GM18861 (cell line): ENCODE data around the gene MYOZ1.
"Not testable (repeated sequence)": the region's sequence is repeated elsewhere in the genome, so short reads cannot be mapped to it uniquely, and the experiment has no call there.

Source experiments
- ATAC-seq: cut with Tn5 transposase; IDR thresholded peaks from one replicate; pipeline ENCODE4 v1.9.1; 2021; ENCODE audit not compliant: unreplicated experiment

Gene MYOZ1

GRCh38 chr10:73647875-73648651 lies 6.8 kb upstream of the MYOZ1 start:
- no peak for ATAC-seq

- no peak for ATAC-seq
Measured at GRCh38 chr10:73647211-73647874, 6.1 kb upstream of the MYOZ1 start.

DNA sequence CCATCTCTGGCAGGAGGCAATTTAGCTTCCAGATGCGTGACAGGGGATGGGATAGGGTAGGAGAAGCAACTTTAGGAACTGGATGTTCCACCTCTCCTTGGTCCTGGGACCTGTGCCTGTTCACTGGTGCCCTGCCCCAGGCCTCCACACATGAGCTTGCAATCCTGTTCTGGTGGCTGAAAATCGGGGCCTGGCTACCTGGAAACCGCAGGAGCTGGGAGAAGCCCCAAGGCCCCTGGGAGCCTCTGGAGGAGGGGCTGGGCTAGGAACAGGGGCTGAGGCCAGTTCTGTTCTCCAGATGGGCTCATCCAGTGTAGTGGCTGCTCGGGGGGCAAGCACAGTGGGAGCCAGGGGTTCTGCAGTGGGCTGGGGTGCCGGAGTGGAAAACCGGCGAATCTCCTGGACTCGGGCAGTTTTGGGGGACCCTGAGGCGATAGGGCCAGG lies 5.3 kb upstream of the MYOZ1 start:
- ATAC-seq = no peak

DNA sequence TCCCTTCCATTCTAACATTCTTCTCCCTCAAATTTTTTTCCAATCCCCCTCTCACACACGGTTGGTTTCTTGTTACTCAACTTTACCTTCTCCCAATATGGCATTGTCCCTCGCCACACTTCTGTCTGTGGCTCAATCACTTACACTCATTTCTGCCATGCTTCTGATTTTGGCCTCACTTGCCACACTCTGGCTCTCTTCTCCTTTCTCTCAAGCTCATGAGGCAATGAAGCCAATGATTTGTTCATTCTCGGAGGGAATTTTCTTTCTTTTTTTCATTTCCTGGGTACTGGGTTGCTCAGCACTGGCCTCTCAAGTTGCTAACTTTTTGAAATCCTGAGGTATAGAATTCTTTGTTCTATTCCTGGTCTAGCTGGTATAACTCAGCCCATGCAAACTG lies 4.0 kb upstream of the MYOZ1 start:
- ATAC-seq = no peak

DNA sequence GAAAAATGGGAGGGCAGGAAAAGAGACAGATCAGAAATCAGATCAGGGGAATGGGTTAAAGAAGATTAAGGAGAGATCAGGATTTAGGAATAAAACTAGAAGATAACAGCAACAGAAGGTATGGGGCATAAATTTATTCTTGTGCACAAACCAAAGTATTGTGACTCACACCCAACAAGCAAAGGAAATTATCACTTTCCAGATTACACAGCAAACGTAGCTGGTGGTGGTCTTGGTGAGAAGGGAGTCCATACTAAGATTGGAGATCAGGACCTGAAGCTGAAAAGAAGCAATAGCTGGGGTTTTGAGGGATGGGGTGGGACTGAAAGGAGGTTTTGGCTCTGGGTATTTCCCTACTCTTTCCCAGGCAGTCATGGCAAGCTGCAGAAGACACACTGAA lies 3.5 kb upstream of the MYOZ1 start:
- no peak for ATAC-seq

GRCh38 chr10:73644015-73644743 lies 2.9 kb upstream of the MYOZ1 start:
- no peak for ATAC-seq

GRCh38 chr10:73643362-73643761 lies 2.1 kb upstream of the MYOZ1 start:
- ATAC-seq = no peak

DNA sequence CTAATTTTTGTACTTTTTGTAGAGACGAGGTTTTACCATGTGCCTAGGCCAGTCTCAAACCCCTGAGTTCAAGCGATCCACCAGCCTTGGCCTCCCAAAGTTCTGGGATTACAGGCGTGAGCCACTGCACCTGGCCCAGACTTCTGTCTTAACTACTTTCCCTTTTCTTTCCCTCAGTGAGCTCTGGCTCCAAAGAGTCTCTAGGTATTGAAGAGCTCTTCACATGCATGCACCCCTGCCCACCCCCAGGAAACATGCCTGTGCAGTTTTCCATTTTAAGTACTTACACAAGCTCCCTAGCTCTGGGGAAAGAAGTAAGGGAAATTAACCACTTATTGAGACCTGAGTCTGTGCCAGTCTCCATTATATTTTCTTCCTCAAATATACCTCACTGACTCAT lies 2.0 kb downstream of the MYOZ1 start:
- ATAC-seq = no peak

- no peak for ATAC-seq
Measured at GRCh38 chr10:73635781-73636180, 5.5 kb downstream of the MYOZ1 start.

GRCh38 chr10:73634421-73634820 lies 6.9 kb downstream of the MYOZ1 start:
- no peak for ATAC-seq

GRCh38 chr10:73629165-73629564 lies 12.1 kb downstream of the MYOZ1 start:
- no peak for ATAC-seq

- no peak for ATAC-seq
Measured at GRCh38 chr10:73628405-73628804, 12.9 kb downstream of the MYOZ1 start.

DNA sequence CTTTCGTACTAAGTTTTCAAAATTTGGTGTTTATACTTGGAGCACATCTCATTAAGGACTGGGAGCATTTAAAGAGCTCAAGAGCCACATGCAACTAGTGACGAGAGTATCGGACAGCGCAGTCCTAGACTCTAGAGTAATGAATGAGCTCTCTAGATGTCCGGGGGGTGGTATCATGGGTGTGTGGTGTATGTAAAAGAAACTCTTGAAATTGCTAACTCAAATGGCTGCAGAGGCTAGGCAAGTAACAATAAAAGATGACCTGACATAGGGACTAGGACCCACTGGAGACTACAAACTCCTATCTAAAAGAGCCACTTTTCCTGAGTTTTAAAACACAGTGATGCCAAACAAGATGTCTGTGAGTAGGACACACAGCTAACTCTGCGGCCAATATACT lies 14.0 kb downstream of the MYOZ1 start:
- ATAC-seq = no peak

DNA sequence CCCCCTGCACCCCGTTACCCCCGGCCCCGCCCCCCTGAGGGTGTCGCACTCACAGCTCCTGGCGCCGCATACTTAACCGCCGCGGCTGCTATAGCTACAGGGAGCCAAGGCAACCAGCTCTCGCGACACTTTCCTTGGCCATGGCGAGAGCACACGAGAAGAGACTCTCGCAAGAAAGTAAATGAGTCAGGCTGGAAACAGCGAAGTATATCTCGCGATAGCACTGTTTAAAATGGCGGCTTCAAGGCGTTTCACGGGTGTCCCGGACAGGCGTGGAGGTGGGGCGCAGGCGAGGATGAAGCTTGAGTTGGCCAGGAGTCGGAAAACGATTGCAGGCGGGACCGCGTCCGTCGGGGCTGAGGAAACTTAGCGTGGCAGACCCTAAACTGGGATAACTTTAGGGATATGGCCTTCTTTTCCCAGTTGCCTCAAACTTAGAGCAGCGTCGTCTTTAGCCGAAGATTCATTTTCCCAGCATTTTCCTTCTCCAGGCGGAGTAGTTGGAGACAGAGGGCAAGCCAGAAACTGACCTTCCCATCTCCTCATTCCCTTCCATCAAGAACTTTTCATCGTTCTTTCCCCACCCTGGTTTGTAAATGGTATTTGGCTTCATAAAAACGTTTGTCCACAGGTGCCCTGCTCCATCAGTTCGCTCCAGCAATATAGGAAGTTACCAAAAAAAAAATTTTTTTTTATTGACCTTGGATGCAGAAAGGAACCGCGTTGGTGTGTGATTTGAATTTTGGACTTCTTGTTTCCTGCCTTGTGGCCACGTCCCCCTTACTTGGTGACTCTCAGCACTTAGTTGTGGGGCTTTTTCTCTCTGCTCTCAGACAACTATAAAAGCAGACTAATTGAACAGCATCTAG lies 15.2 kb downstream of the MYOZ1 start:
- peak; percentile 96 for ATAC-seq

DNA sequence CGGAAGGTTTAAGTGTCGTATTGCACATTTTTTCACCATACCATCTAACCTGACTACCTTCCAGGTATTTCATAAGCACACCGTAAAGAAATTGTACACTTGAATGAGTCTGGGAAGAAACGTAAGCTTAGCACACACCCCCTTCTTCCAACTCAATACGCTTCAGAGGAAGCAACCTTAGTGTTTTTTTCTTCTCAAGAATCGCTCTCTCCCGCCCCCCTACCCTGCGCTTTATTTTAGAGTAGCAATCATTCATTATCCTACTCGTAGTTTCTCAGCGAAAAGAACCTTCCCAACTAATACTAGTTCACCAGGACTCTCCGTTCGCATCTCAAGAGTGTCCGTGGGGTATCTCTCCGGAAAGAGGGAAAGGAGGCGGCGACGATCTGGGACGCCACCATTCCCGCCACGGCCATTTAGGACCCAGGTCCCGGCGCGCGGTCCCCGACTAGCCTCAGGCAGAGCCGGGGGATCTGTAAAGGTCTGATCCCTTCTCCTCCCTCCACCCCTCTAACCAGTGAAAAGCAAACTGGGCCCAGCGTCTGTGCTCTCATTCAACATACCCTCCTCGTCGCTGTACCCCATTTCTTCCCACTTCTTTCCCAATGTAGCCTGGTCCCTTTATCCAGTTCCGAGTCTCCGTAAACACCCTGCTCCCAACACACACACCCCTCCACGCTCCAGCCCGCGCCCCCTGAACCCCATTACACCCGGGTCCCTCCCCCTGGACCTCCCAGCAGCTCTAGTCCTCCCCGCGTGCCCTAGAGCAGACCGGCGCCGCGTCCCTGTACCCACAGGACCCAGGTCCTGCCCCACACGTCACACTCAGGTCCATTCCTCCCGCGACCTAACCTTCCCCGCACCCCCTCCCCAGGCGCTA lies 16.0 kb downstream of the MYOZ1 start:
- ATAC-seq = no peak

DNA sequence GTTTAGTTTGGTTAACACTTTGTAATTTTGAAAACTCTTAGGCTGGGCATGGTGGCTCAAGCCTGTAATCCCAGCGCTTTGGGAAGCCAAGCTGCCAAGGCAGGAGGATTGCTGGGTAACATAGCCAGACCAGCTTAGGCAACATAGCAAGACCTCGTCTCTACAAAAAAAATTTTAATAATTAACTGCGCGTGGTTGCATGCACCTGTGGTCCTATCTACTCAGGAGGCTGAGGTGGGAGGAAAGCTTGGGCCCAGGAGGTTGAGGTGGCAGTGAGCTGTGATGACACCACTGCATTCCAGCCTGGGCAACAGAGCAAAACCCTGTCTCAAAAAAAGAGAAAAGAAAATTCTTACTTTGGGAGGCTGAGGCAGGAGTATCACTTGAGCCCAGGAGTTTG lies 18.2 kb downstream of the MYOZ1 start:
- ATAC-seq = no peak

GRCh38 chr10:73620974-73621373 lies 20.3 kb downstream of the MYOZ1 start:
- not testable (repeated sequence) for ATAC-seq

DNA sequence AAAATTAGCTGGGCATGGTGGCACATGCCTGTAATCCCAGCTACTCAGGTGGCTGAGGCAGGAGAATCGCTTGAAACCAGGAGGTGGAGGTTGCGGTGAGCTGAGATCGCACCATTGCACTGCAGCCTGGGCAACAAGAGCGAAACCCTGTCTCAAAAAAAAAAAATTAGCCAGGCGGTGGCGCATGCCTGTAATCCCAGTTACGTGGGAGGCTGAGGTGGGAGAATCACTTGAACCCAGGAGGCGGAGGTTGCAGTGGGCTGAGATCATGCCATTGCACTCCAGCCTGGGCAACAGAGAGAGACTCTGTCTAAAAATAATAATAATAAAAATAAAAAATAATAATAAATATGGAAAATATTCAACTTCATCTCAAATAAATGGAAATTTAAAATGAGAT lies 24.1 kb downstream of the MYOZ1 start:
- ATAC-seq = not testable (repeated sequence)

DNA sequence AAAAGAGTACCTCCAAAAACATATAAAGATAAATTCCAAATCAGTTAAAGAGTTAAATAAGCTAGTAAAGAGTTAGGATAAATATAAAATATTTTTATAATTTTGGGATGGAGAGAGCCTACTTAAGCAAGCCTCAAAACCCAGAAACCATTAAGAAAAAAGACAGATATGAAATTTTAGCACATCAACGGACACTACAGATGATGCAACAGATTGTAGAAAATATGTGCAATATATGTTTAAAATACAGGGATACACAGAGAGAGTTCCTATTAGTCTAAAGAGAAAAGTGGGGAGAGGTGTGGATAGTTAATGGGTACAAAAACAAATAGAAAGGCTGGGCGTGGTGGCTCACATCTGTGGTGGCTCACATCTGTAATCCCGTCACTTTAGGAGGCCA lies 26.6 kb downstream of the MYOZ1 start:
- no peak for ATAC-seq

DNA sequence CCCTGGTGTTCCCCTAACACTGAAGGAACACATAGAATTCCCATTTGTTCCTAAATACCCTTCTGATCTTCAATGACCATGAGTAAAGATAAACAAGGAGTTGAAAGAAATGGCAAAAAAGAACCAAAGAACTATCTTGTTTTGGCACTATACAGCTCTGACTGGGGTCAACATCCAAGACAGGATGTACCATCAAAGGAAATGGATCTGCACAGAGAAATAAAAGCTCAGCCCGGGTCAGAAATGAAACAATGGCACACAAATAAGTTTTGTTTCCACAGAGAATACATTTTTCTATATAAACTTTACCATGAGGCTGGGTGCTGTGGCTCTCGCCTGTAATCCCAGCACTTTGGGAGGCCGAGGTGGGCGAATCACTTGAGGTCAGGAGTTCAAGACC lies 32.2 kb downstream of the MYOZ1 start:
- ATAC-seq = no peak
